Measurements from ENCODE around the gene AFF3. TPM values are rescaled to one million over a fixed set of nuclear protein-coding genes. Genes with fewer than 3 reads are reported as not detected.

The AFF3 gene
- total and polyA plus RNA-seq, 2 donors (not counting 3 experiments of a cell fraction or from before 2014, with no cell fraction given), result 0.06 to 0.07 TPM

- no peaks in the 10 kb centered on the region for H4K20me1 ChIP-seq (replicated peaks; ENCODE audit: control insufficient read depth, extremely low read depth, insufficient read depth, low read length)
- H3K9ac ChIP-seq (replicated peaks; ENCODE audit: extremely low read depth, insufficient read depth, low read length), result no peak overlapping the region
- ChIA-PET CTCF (no interaction called here), POLR2A (no interaction called here)
- no peaks in the 10 kb centered on the region for H3K79me2 ChIP-seq (ENCODE audit: control insufficient read depth, insufficient read depth, low read length)
- H3K9me3 ChIP-seq (replicated peaks; ENCODE audit: control insufficient read depth, insufficient read depth, low read length), result no peaks in the 10 kb centered on the region
- H2AFZ ChIP-seq (ENCODE audit: low read depth, low read length), result no peak overlapping the region
- FAIRE-seq, result no peak
- no peak for DNase-seq (ENCODE audit: low read depth, low spot score)
- intact Hi-C loops (cut with micrococcal nuclease) (no loop called here), dilution Hi-C loops (cut with MboI; ENCODE audit: extremely low pct_ligation_motif_present, low sequenced_read_pairs) (no loop called here)
- no peak overlapping the region for H3K27ac ChIP-seq (ENCODE audit: insufficient read depth, low read depth, low read length)
- no peaks in the 10 kb centered on the region for H3K9me1 ChIP-seq (replicated peaks; ENCODE audit: control insufficient read depth, extremely low read depth, insufficient read depth, low read length)
- no peaks in the 10 kb centered on the region for H3K36me3 ChIP-seq (ENCODE audit: control insufficient read depth in 2 of 2, extremely low read depth in 1 of 2, insufficient read depth in 2 of 2, low read length in 2 of 2)
- no peak overlapping the region for H3K4me3 ChIP-seq (replicated peaks in 1 of 3; ENCODE audit: insufficient read depth in 1 of 3, low read depth in 1 of 3, low read length in 3 of 3)
- TF ChIP-seq EZH2 (IDR thresholded peaks at IDR 0.05; ENCODE audit: borderline replicate concordance, low read depth, low read length, severe bottlenecking) (no peak), POLR2AphosphoS5 (IDR thresholded peaks at IDR 0.05; ENCODE audit: insufficient read depth, low read depth, low read length) (no peak), FOS (IDR thresholded peaks at IDR 0.05; ENCODE audit: borderline replicate concordance, insufficient read depth, low read length) (no peak), GATA2 (IDR thresholded peaks at IDR 0.05; ENCODE audit: insufficient read depth, insufficient read length, low read depth, low read length) (no peak), CTCF (IDR thresholded peaks at IDR 0.05; ENCODE audit: extremely low read depth in 1 of 2, insufficient read depth in 1 of 2, low read depth in 1 of 2, low read length in 2 of 2) (no peak), POLR2A (IDR thresholded peaks at IDR 0.05; ENCODE audit: low read depth, low read length) (no peak), MYC (IDR thresholded peaks at IDR 0.05; ENCODE audit: low read depth, low read length) (no peak)
- H3K27me3 ChIP-seq (ENCODE audit: control insufficient read depth in 2 of 2, insufficient read depth in 2 of 2, low read length in 2 of 2), result no peaks in the 10 kb centered on the region
- no TSS peak for BruUV-seq (replicated peaks)
- no peaks in the 10 kb centered on the region for H3K4me1 ChIP-seq (ENCODE audit: control insufficient read depth, extremely low read depth, insufficient read depth, low read length)
- no peak overlapping the region for H3K4me2 ChIP-seq (ENCODE audit: insufficient read depth, low read length)
Measured at GRCh38 chr2:99953750-99954149, 188.6 kb downstream of the AFF3 start.
